K562 (cell line): ENCODE results near the gene FBN1. TPM values are rescaled to one million over a fixed set of nuclear protein-coding genes. Genes with fewer than 3 reads are reported as not detected.

Source experiments
- BACH1 ChIP-seq: fragments of 200-800 bp; sonication (Bioruptor generic); IDR thresholded peaks from 2 replicates; pipeline ENCODE4 v1.6.1; 2016; ENCODE audit warnings: missing genetic modification characterization, missing compliant biosample characterization
- PRPF4 ChIP-seq: fragments of 200-400 bp; formaldehyde crosslinking; IDR thresholded peaks from one replicate; pipeline ENCODE4 v1.6.1; 2017; ENCODE audit warnings: low read length, low read depth, mild to moderate bottlenecking; ENCODE audit not compliant: insufficient read depth, poor library complexity, severe bottlenecking
- polyA plus RNA-seq, 8 experiments: library from polyadenylated mRNA; depleted of rRNA in 4 of 8; stranded (reverse) in 5 of 8; unstranded in 3 of 8; fragments of >200 nt; fragmentation: Nextera tagmentation in 2 of 8; fragmentation: Illumina TruSeq in 1 of 8; extraction: Ambion mirVana in 2 of 8; extraction: Trizol in 1 of 8; gene quantifications; 2 replicates each; pipeline versions ENCODE4 v1.2.1 to v1.2.3, GENCODE V29; 2011 to 2014; ENCODE audit warnings: inconsistent platforms in 1 of 8, missing spikeins in 1 of 8
- total RNA-seq, 7 experiments: library from RNA; depleted of rRNA in 6 of 7; stranded (reverse); fragments of >200 nt in 6 of 7; fragmentation: Illumina TruSeq in 2 of 7; extraction: Trizol in 2 of 7; gene quantifications; 2 replicates each; pipeline versions ENCODE4 v1.2.1 to v1.2.3, GENCODE V29; 2011 to 2021; ENCODE audit warnings: low replicate concordance in 1 of 7
- TF ChIP-seq, protein P1 (sequence below): fragments of 450-650 bp; IDR thresholded peaks from 2 replicates; pipeline ENCODE4 v1.6.1; 2016; ENCODE audit warnings: mild to moderate bottlenecking, moderate library complexity

The FBN1 gene
- total and polyA plus RNA-seq, 9 of the 15 experiments (the other 6 are each of a cell fraction or from before 2014, with no cell fraction given), result 0.15 to 1.2 (median 0.60) TPM

DNA sequence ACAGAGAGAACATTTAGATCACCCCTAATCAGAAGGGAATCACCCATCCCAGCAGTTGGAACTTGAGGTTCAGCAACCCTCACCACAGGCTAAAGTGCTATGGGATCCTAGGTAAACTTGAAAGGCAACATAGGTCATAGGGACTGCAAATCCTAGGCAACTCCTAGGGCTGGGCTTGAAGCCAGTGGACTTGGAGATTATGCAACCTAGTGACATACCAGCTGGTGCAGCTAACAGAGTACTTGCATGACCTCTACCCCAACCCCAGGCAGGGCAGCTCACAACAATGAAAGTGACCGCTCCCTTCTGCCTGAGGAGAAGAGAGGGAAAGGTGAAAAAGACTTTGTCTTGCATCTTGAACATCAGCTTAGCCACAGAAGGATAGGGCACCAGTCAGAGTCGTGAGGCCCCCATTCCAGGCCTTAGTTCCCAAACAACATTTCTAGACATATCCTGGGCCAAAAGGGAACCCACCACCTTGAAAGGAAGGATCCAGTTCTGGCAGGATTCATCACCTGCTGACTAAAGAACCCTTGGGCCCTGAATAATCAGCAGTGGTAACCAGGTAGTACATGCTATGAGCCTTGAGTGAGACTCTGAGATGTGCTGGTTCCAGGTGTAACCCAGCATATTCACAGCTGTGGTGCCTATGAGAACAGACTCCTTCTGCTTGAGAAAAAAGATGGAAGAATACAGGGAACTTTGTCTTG lies 37.6 kb upstream of the FBN1 start (continued):
- TF ChIP-seq, protein P1, sequence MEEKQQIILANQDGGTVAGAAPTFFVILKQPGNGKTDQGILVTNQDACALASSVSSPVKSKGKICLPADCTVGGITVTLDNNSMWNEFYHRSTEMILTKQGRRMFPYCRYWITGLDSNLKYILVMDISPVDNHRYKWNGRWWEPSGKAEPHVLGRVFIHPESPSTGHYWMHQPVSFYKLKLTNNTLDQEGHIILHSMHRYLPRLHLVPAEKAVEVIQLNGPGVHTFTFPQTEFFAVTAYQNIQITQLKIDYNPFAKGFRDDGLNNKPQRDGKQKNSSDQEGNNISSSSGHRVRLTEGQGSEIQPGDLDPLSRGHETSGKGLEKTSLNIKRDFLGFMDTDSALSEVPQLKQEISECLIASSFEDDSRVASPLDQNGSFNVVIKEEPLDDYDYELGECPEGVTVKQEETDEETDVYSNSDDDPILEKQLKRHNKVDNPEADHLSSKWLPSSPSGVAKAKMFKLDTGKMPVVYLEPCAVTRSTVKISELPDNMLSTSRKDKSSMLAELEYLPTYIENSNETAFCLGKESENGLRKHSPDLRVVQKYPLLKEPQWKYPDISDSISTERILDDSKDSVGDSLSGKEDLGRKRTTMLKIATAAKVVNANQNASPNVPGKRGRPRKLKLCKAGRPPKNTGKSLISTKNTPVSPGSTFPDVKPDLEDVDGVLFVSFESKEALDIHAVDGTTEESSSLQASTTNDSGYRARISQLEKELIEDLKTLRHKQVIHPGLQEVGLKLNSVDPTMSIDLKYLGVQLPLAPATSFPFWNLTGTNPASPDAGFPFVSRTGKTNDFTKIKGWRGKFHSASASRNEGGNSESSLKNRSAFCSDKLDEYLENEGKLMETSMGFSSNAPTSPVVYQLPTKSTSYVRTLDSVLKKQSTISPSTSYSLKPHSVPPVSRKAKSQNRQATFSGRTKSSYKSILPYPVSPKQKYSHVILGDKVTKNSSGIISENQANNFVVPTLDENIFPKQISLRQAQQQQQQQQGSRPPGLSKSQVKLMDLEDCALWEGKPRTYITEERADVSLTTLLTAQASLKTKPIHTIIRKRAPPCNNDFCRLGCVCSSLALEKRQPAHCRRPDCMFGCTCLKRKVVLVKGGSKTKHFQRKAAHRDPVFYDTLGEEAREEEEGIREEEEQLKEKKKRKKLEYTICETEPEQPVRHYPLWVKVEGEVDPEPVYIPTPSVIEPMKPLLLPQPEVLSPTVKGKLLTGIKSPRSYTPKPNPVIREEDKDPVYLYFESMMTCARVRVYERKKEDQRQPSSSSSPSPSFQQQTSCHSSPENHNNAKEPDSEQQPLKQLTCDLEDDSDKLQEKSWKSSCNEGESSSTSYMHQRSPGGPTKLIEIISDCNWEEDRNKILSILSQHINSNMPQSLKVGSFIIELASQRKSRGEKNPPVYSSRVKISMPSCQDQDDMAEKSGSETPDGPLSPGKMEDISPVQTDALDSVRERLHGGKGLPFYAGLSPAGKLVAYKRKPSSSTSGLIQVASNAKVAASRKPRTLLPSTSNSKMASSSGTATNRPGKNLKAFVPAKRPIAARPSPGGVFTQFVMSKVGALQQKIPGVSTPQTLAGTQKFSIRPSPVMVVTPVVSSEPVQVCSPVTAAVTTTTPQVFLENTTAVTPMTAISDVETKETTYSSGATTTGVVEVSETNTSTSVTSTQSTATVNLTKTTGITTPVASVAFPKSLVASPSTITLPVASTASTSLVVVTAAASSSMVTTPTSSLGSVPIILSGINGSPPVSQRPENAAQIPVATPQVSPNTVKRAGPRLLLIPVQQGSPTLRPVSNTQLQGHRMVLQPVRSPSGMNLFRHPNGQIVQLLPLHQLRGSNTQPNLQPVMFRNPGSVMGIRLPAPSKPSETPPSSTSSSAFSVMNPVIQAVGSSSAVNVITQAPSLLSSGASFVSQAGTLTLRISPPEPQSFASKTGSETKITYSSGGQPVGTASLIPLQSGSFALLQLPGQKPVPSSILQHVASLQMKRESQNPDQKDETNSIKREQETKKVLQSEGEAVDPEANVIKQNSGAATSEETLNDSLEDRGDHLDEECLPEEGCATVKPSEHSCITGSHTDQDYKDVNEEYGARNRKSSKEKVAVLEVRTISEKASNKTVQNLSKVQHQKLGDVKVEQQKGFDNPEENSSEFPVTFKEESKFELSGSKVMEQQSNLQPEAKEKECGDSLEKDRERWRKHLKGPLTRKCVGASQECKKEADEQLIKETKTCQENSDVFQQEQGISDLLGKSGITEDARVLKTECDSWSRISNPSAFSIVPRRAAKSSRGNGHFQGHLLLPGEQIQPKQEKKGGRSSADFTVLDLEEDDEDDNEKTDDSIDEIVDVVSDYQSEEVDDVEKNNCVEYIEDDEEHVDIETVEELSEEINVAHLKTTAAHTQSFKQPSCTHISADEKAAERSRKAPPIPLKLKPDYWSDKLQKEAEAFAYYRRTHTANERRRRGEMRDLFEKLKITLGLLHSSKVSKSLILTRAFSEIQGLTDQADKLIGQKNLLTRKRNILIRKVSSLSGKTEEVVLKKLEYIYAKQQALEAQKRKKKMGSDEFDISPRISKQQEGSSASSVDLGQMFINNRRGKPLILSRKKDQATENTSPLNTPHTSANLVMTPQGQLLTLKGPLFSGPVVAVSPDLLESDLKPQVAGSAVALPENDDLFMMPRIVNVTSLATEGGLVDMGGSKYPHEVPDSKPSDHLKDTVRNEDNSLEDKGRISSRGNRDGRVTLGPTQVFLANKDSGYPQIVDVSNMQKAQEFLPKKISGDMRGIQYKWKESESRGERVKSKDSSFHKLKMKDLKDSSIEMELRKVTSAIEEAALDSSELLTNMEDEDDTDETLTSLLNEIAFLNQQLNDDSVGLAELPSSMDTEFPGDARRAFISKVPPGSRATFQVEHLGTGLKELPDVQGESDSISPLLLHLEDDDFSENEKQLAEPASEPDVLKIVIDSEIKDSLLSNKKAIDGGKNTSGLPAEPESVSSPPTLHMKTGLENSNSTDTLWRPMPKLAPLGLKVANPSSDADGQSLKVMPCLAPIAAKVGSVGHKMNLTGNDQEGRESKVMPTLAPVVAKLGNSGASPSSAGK, result no peak
- TF ChIP-seq BACH1 (tag) (no peak), PRPF4 (no peak)
